GM18861 (cell line): ENCODE data around the gene CYB561D1.

ENCODE experiments used
- ATAC-seq: cut with Tn5 transposase; IDR thresholded peaks from one replicate; pipeline ENCODE4 v1.9.1; 2021; ENCODE audit not compliant: unreplicated experiment

Gene CYB561D1

GRCh38 chr1:109499661-109500536 lies 6.0 kb downstream of the CYB561D1 start:
- ATAC-seq = no peak

- no peak for ATAC-seq
Measured at GRCh38 chr1:109500941-109501381, 7.1 kb downstream of the CYB561D1 start.

- ATAC-seq = no peak
Measured at GRCh38 chr1:109501644-109502363, 7.9 kb downstream of the CYB561D1 start.

GRCh38 chr1:109502364-109502851 lies 8.5 kb downstream of the CYB561D1 start:
- ATAC-seq = no peak

GRCh38 chr1:109503935-109504334 lies 10.0 kb downstream of the CYB561D1 start:
- ATAC-seq = no peak

GRCh38 chr1:109504974-109505373 lies 11.1 kb downstream of the CYB561D1 start:
- no peak for ATAC-seq

GRCh38 chr1:109508001-109508872 lies 14.3 kb downstream of the CYB561D1 start:
- no peak for ATAC-seq

GRCh38 chr1:109508873-109509175 lies 14.9 kb downstream of the CYB561D1 start:
- no peak for ATAC-seq

- ATAC-seq = no peak
Measured at GRCh38 chr1:109509176-109510134, 15.6 kb downstream of the CYB561D1 start, which contains the start of gene AMIGO1. AMIGO1 (minus strand) TSS chr1:109509727; CDS start chr1:109508912, 815 bp downstream.

GRCh38 chr1:109513110-109513710 lies 19.3 kb downstream of the CYB561D1 start:
- ATAC-seq = no peak

- no peak for ATAC-seq
Measured at GRCh38 chr1:109514846-109515245, 21.0 kb downstream of the CYB561D1 start.

- no peak for ATAC-seq
Measured at GRCh38 chr1:109516872-109517271, 23.0 kb downstream of the CYB561D1 start.

- no peak for ATAC-seq
Measured at GRCh38 chr1:109517337-109517736, 23.4 kb downstream of the CYB561D1 start.

- ATAC-seq = no peak
Measured at GRCh38 chr1:109521002-109521951, 27.4 kb downstream of the CYB561D1 start.

GRCh38 chr1:109522026-109522425 lies 28.1 kb downstream of the CYB561D1 start:
- ATAC-seq = no peak

- no peak for ATAC-seq
Measured at GRCh38 chr1:109523706-109524105, 29.8 kb downstream of the CYB561D1 start.

- no peak for ATAC-seq
Measured at GRCh38 chr1:109527098-109527811, 33.4 kb downstream of the CYB561D1 start.
